Measurements from ENCODE around the gene ISOC2.

DNA sequence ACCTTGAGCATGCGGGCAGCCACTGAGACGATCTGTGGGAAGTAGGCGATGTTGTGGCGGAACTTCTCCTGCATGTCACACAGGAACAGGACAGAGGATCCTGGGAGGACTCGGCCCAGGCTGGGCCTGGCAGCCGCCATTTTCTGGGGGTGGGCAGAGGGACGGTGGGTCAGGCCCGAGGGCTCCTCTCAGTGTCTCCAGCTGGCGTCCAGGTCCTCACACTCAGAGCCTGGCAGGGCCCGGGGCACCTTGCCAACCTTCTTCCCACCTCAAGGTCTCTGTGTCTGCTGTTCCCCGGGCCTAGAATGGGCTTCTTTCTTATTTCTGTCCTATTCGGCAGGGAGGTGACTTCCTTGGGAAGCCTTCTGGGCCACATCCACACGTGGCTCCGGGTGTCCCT lies 5.1 kb downstream of the ISOC2 start:
- TF ChIP-seq, protein P1, sequence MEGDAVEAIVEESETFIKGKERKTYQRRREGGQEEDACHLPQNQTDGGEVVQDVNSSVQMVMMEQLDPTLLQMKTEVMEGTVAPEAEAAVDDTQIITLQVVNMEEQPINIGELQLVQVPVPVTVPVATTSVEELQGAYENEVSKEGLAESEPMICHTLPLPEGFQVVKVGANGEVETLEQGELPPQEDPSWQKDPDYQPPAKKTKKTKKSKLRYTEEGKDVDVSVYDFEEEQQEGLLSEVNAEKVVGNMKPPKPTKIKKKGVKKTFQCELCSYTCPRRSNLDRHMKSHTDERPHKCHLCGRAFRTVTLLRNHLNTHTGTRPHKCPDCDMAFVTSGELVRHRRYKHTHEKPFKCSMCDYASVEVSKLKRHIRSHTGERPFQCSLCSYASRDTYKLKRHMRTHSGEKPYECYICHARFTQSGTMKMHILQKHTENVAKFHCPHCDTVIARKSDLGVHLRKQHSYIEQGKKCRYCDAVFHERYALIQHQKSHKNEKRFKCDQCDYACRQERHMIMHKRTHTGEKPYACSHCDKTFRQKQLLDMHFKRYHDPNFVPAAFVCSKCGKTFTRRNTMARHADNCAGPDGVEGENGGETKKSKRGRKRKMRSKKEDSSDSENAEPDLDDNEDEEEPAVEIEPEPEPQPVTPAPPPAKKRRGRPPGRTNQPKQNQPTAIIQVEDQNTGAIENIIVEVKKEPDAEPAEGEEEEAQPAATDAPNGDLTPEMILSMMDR (IDR thresholded peaks at IDR 0.05; ENCODE audit: low read depth, low read length, missing input control): no peak
- TF ChIP-seq EGR1 (IDR thresholded peaks at IDR 0.05; ENCODE audit: low read depth in 2 of 2): no peak
- TF ChIP-seq, protein P2, sequence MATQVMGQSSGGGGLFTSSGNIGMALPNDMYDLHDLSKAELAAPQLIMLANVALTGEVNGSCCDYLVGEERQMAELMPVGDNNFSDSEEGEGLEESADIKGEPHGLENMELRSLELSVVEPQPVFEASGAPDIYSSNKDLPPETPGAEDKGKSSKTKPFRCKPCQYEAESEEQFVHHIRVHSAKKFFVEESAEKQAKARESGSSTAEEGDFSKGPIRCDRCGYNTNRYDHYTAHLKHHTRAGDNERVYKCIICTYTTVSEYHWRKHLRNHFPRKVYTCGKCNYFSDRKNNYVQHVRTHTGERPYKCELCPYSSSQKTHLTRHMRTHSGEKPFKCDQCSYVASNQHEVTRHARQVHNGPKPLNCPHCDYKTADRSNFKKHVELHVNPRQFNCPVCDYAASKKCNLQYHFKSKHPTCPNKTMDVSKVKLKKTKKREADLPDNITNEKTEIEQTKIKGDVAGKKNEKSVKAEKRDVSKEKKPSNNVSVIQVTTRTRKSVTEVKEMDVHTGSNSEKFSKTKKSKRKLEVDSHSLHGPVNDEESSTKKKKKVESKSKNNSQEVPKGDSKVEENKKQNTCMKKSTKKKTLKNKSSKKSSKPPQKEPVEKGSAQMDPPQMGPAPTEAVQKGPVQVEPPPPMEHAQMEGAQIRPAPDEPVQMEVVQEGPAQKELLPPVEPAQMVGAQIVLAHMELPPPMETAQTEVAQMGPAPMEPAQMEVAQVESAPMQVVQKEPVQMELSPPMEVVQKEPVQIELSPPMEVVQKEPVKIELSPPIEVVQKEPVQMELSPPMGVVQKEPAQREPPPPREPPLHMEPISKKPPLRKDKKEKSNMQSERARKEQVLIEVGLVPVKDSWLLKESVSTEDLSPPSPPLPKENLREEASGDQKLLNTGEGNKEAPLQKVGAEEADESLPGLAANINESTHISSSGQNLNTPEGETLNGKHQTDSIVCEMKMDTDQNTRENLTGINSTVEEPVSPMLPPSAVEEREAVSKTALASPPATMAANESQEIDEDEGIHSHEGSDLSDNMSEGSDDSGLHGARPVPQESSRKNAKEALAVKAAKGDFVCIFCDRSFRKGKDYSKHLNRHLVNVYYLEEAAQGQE (IDR thresholded peaks at IDR 0.05): no peak
